Measurements from ENCODE around the gene OGFR. TPM values are rescaled to one million over a fixed set of nuclear protein-coding genes. Genes with fewer than 3 reads are reported as not detected.
A peak's percentile ranks its signal among the peaks of the same experiment; 100 is the strongest.

The OGFR gene
- total and polyA plus RNA-seq, 2 donors: 35.9 to 90.4 TPM

GRCh38 chr20:62861726-62862336, 57.2 kb downstream of the OGFR start, which contains the start of gene TCFL5:
Gene TCFL5, minus strand, starts transcription at chr20:62861822. Its CDS starts 152 bp downstream, at chr20:62861670.
- H3K4me1 ChIP-seq (ENCODE audit: control insufficient read depth in 2 of 2, insufficient read depth in 2 of 2, low read length in 2 of 2): peaks cover 13 to 17% of the 10 kb centered on the region in 2 donors
- H3K36me3 ChIP-seq (ENCODE audit: control insufficient read depth in 2 of 2, insufficient read depth in 2 of 2, low read length in 1 of 2): peaks cover 10 to 13% of the 10 kb centered on the region in 2 donors
- peaks cover 0 to 7% of the 10 kb centered on the region in 2 donors for H3K9me3 ChIP-seq (ENCODE audit: control insufficient read depth in 2 of 2, insufficient read depth in 1 of 2, low read length in 1 of 2)
- H3K27me3 ChIP-seq (ENCODE audit: control insufficient read depth in 2 of 2, insufficient read depth in 1 of 2, low read length in 1 of 2): peaks cover 0 to 6% of the 10 kb centered on the region in 2 donors
- 12% methylated on average over 63 of the region's 70 CpGs for WGBS
- peak within 1 kb of the TSS; percentile 39 to 78 for H3K4me3 ChIP-seq (ENCODE audit: low read length in 2 of 2)
- DNase-seq (ENCODE audit: low read depth in 6 of 9, low spot score in 9 of 9): peak in 8 of 9 donors; percentile 48 to 88 (median 68)
- H3K27ac ChIP-seq (ENCODE audit: low read depth in 1 of 2, low read length in 1 of 2): peak within 1 kb of the TSS in 1 of 2 donors; percentile 79

Other genes with a start within 250 kb of the OGFR start
- gene SLCO4A1, start 162.3 kb upstream of the OGFR start, total RNA-seq: 3.4 TPM
- gene SLCO4A1, start 162.3 kb upstream of the OGFR start, polyA plus RNA-seq: 13.4 TPM
- gene NTSR1, start 96.0 kb upstream of the OGFR start, total RNA-seq: 0.09 TPM
- 0.14 TPM for gene NTSR1, start 96.0 kb upstream of the OGFR start, polyA plus RNA-seq
- 10.8 TPM for gene MRGBP, start 8.4 kb upstream of the OGFR start, total RNA-seq
- gene MRGBP, start 8.4 kb upstream of the OGFR start, polyA plus RNA-seq: 14.4 TPM
- gene COL9A3, start 12.2 kb downstream of the OGFR start, total RNA-seq: 4.1 TPM
- 7.0 TPM for gene COL9A3, start 12.2 kb downstream of the OGFR start, polyA plus RNA-seq
- 13.0 TPM for gene TCFL5, start 57.0 kb downstream of the OGFR start, total RNA-seq
- gene TCFL5, start 57.0 kb downstream of the OGFR start, polyA plus RNA-seq: 10.9 TPM
- 33.4 TPM for gene DIDO1, start 121.7 kb downstream of the OGFR start, total RNA-seq
- gene DIDO1, start 121.7 kb downstream of the OGFR start, polyA plus RNA-seq: 33.2 TPM
- 25.7 TPM for gene GID8, start 133.3 kb downstream of the OGFR start, total RNA-seq
- 24.0 TPM for gene GID8, start 133.3 kb downstream of the OGFR start, polyA plus RNA-seq
- 1.2 TPM for gene SLC17A9, start 147.9 kb downstream of the OGFR start, total RNA-seq
- gene SLC17A9, start 147.9 kb downstream of the OGFR start, polyA plus RNA-seq: 10.0 TPM
- 0.42 TPM for gene BHLHE23, start 202.1 kb downstream of the OGFR start, total RNA-seq
- gene BHLHE23, start 202.1 kb downstream of the OGFR start, polyA plus RNA-seq: 0.37 TPM

Data from thymus (tissue), 11 donors.